ENCODE results near the gene CPA5.

The CPA5 gene

DNA sequence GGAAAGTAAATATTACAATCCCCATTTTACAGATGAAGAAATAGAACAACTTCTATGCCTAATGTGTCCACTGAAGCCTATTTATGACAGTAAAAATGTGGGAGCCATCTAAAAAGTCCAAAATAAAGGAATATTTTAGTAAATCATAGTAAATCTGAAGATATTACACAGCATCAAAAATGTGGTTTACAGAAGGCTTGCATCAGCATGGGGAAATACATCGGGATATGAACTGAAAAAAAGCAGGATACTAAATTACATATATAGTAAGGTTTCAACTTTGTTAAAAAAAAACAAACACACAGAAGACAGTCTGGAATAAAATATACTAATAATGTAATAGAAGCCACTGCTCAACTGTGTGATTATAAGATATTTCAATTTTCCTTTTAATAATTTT, 56.5 kb downstream of the CPA5 start:
- DNase-seq: no peak

DNA sequence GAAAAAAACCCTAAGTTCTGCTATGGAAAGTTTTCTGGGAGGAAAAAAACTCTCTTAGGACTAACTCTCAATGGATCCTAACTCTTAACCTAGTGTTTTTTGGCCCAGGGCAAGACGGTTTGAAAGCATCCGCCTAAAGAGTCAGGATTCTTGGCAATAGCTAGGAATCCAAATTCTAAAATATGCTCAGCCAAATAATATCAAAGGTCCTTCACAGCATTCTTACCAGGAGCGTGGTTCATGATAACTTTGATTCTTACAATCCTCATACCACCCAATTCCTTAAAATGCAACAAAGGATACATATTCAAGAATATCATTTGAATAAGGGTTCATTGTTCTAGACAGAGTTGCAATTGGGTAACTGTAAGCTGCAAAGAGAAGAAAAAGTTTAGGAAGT, 57.0 kb downstream of the CPA5 start:
- no peak for DNase-seq

DNA sequence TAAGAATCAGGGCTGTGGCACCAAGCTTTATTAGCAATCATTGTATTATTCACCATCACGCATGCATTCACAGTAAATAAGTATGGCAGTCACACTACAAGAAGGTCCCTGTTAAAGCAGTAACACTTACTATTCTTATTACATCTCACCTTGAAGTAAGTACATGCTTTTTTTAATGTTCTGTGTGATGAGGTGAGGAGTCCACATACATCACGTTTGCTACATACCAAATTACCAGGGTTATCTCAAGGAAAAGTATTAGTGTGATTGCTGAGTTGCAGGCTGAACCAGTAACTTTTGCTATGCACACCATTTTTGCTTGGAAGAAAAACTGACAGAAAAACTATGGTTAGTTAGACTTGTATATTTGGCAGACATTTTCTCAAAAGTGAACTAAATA, 60.4 kb downstream of the CPA5 start:
- no peak for DNase-seq

DNA sequence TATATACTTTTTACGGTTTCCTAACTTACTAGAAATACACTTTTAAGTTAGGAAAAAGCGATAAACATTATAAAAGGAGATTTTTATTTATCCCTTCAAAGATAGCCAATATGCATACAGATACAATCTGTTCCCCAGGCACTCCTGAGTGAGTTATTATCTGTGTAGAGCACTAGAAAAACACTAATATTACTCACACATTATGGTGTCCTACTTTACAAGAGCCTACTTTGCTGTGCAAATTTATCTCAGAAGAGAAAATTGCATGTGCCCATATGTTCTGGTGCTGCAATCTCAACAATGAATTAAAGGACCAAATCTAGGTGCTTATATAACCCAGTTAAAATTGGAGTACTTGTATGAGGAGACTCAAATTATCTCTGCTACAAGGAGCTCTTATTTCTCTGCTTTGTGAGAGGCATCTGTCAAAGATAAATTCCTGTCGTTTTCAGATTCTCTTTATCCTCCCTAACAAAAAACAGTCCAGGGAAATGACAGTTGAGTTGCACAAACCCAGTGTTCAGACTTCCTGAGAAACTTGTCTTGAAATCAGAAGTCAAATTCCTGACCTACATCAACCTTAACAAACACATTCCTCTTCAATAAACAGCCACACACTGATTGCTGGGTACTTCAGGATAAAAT, 64.6 kb downstream of the CPA5 start:
- no peak for DNase-seq

DNA sequence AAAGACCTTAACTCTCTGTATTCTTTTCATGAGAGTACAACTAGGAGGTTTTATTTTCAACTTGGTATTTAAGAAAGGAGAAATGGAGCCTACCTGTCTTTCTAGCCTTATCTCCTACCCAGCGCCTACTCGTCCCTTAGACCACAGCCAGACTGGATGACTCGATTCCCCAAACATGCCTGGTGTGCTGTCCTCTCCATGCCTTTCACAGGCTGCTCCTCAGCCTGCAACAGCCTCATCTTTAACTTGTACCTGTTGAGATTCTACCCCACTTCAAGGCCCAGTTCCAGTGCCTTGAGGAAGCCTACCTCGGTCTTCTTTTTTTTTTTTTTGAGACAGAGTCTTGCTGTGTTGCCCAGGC, 65.1 kb downstream of the CPA5 start:
- DNase-seq: no peak

DNA sequence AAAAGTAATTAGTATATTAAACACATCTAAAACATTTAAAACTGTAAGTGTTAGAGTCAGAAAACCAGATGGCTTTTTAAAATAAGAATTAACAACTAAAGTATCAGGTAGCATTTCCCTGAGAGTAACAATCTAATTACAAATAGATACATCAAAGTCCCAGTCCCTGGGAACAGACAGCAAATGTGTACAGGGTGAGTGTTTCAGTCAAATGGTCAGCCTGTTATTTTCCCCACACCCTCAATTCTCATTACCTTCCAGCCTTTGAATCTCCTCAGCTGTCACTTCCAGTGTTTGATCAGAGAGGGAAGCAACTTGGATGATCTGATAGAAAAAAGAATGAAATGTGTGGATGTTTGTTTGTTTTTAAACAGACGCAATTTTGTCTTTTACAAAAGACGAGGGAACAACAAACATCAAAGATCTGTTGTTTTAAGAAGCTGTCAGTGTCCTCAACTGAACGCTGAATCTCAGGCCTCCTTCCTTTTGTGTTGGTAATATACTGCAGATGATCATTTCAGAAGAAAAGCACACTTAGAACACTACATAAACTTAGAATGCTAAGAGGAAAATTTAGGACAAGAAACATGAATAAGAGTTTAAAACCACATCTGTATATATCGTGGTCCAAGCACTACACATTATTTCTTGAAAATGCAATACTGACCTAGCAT, 66.4 kb downstream of the CPA5 start:
- no peak for DNase-seq

DNA sequence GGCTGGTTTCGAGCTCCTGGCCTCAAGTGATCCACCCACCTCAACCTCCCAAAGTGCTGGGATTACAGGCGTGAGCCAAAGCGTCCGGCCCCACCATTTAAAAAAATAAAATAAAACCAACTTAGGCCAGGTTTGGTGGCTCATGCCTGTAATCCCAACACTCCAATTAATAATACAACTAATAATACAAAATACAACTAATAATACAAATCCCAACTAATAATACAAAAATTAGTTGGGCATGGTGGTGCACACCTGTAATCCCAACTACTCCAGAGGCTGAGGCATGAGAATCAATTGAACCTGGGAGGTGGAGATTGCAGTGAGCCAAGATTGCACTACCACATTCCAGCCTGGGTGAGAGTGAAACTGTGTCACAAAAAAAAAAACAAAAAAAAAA, 68.6 kb downstream of the CPA5 start:
- DNase-seq: no peak

DNA sequence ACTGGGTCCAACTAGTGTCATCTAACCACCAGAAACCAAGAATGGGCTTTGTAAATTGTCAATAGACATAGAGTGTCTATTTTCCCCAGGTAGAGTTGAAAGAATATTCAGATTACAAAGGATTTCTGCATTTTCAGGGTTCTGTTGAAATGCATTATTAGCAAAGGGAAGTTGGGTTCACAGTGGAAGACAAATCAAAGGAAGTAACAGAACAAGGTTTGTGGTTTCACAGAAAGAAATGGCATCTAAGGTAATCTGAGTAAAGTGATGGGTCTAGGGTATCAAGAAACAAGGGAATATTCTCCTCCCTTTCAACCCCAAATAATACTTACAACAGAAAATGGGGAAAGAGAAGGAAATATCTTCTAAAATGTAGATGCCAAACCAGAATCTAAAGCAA, 70.4 kb downstream of the CPA5 start:
- no peak for DNase-seq

DNA sequence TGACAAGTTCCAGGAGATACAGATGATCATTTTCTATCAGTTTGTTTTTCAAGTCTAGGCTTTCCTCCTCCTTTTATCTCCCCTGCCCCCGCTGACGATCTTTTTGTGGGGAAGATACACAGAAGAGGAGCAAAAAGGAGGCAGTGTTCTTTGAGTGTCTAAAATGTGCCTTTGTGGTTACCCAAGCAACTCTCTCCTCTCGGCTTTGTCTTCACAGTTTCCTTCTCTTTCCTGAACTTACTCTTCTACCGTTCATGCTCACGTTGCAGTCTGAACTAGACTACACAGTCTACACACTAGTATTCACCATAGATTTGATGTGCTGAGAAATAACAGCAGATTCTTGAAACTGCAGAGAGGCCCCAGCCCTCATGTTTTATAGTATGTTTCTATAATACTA, 72.6 kb downstream of the CPA5 start:
- no peak for DNase-seq

DNA sequence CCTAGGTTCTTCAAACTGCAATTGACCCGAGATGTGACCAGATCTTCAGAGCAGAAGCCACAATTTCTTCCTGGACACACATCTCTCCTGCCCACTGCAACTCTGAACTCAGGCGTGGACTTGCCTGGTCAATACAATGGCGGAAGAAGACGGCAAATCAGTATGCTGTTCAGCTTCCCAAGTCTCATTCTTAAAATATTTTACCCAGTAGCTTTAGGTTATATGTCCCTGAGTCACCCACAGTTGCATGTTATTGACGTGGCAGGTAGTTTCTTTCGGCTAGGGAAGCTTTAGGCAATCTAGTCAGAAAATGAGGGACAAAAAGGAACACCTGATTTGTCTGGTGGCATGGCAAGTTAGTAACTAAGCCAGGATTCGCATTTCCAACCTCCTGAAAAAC, 73.7 kb downstream of the CPA5 start:
- DNase-seq: no peak

Measured in CD4-positive, alpha-beta T cell treated with Interleukin-1 beta for 1 hour (primary cell).